ENCODE data around the gene CXCR6.

Gene CXCR6

DNA sequence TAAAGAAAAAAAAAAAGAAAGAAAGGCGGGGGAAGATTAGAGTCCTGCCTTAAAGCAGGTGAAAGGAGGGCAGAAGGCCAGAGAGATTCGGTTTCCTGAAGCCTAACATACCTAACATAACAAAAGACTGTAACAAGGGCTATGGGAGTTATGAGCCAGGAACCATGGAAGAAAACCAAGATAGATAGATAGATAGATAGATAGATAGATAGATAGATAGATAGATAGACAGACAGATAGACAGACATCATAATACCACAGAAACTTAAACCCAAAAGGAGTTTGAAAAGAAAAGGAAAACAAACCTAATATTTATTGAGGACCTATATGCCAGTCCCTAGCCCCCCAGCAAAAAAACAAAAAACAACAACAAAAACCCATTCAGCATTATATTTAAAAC is 54.7 kb downstream of the CXCR6 start:
- TF ChIP-seq, protein P1, sequence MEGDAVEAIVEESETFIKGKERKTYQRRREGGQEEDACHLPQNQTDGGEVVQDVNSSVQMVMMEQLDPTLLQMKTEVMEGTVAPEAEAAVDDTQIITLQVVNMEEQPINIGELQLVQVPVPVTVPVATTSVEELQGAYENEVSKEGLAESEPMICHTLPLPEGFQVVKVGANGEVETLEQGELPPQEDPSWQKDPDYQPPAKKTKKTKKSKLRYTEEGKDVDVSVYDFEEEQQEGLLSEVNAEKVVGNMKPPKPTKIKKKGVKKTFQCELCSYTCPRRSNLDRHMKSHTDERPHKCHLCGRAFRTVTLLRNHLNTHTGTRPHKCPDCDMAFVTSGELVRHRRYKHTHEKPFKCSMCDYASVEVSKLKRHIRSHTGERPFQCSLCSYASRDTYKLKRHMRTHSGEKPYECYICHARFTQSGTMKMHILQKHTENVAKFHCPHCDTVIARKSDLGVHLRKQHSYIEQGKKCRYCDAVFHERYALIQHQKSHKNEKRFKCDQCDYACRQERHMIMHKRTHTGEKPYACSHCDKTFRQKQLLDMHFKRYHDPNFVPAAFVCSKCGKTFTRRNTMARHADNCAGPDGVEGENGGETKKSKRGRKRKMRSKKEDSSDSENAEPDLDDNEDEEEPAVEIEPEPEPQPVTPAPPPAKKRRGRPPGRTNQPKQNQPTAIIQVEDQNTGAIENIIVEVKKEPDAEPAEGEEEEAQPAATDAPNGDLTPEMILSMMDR (IDR thresholded peaks at IDR 0.05; ENCODE audit: low read length): no peak
- TF ChIP-seq EZH2phosphoT487 (IDR thresholded peaks at IDR 0.05; ENCODE audit: low read length) (no peak), EZH2 (optimal IDR thresholded peaks at IDR 0.05; ENCODE audit: low read depth, low read length) (no peak)
- Histone ChIP-seq H3K36me3 (replicated peaks; ENCODE audit: insufficient read depth, low read length) (no peaks in the 10 kb centered on the region), H3K4me1 (ENCODE audit: low read length) (peaks cover 9% of the 10 kb centered on the region), H3K27ac (ENCODE audit: low read length) (no peak overlapping the region), H3K9me3 (replicated peaks; ENCODE audit: insufficient read depth, low read length) (no peaks in the 10 kb centered on the region), H4K20me1 (ENCODE audit: insufficient read depth, low read length) (no peaks in the 10 kb centered on the region), H2AFZ (ENCODE audit: low read length) (no peak overlapping the region), H3K4me3 (ENCODE audit: low read length) (no peak overlapping the region), H3K79me2 (ENCODE audit: low read length) (no peaks in the 10 kb centered on the region), H3K4me2 (ENCODE audit: low read depth, low read length) (no peak overlapping the region), H3K9ac (ENCODE audit: low read length) (no peak overlapping the region), H3F3A (ENCODE audit: insufficient read depth, low read length) (no peaks in the 10 kb centered on the region), H3K27me3 (replicated peaks; ENCODE audit: insufficient read depth, low read length) (no peaks in the 10 kb centered on the region), H3K9me2 (replicated peaks; ENCODE audit: insufficient read depth, low read length) (no peaks in the 10 kb centered on the region)
- no peak for DNase-seq
